ENCODE results near the gene ADRA2B.

DNA sequence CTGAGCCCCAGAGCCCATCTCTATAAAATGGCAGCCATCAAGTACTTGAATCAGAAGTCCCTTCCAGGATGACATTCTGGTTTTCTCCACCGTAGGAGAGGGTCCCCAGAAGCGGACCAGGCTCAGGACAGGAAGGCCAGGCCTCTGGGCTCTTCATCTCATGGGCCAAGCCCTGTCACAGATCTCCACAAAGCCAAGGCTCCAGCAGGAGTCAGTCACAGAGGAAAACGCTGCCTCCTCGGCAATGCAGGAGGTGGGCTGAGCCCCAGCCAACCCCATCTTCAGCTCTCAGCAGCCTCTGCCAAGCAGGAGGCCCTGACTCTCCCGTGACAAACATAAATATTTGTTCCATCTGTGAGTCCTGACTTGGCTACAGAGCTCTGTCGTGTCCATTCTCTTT, 42.2 kb downstream of the ADRA2B start:
- TF ChIP-seq POLR2AphosphoS5 (IDR thresholded peaks at IDR 0.05) (no peak), POLR2A (IDR thresholded peaks at IDR 0.05) (no peak), CTCF (IDR thresholded peaks at IDR 0.05) (no peak)

All from upper lobe of left lung (tissue), 4 donors.